Measurements from ENCODE around the gene SHMT2.

DNA sequence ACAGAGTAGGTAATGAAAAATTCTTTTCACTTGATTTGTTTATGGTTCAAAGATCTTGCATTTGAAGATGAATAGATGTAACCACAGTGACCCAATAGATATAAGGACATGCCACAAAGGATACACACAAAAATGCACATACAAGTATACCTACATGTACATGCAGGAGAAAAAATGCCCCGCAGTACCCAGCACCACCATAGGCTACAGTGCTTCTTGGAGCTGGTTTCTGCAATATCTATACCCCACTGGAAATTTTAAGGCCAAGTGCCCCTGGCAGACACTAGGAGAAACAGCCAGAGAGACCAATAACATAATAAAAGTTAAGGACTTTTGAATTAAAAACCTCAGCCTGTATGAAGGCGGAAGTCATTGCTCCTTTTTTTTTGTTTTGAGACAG, 33.6 kb downstream of the SHMT2 start:
- TF ChIP-seq, protein P1, sequence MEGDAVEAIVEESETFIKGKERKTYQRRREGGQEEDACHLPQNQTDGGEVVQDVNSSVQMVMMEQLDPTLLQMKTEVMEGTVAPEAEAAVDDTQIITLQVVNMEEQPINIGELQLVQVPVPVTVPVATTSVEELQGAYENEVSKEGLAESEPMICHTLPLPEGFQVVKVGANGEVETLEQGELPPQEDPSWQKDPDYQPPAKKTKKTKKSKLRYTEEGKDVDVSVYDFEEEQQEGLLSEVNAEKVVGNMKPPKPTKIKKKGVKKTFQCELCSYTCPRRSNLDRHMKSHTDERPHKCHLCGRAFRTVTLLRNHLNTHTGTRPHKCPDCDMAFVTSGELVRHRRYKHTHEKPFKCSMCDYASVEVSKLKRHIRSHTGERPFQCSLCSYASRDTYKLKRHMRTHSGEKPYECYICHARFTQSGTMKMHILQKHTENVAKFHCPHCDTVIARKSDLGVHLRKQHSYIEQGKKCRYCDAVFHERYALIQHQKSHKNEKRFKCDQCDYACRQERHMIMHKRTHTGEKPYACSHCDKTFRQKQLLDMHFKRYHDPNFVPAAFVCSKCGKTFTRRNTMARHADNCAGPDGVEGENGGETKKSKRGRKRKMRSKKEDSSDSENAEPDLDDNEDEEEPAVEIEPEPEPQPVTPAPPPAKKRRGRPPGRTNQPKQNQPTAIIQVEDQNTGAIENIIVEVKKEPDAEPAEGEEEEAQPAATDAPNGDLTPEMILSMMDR (conservative IDR thresholded peaks at IDR 0.05; ENCODE audit: low read depth, low read length) = no peak
- TF ChIP-seq EZH2 (IDR thresholded peaks at IDR 0.05; ENCODE audit: borderline replicate concordance, low read depth, low read length, poor library complexity, severe bottlenecking) = no peak

Measured in A673 (cell line).